Measurements from ENCODE around the gene LYPD6B.

LYPD6B gene

GRCh38 chr2:149041482-149041881 lies 3.0 kb downstream of the LYPD6B start:
- no peak for DNase-seq (ENCODE audit: low read depth)

GRCh38 chr2:149042881-149043280 lies 4.4 kb downstream of the LYPD6B start:
- DNase-seq (ENCODE audit: low read depth) = no peak

- no peak for DNase-seq (ENCODE audit: low read depth)
Measured at GRCh38 chr2:149044500-149044899, 6.0 kb downstream of the LYPD6B start.

DNA sequence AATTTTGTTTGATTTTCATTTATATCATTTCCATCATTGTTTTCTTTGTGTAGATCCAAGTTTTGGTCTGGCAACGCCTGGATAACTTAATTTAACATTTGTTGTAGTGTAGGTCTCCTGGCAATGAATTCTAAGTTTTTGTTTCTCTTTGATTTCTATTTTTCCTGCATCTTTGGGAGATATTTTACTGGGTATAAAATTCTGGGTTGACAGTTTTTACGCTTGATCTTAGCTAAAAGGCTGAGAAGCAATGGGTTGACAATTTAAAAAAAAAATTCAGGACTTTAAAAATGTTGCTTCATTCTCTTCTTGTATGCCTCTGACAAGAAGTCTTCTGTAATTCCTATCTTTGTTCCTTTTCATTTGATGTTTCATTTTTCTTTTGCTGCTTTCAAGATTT lies 8.6 kb downstream of the LYPD6B start:
- no peak for DNase-seq (ENCODE audit: low read depth)

DNA sequence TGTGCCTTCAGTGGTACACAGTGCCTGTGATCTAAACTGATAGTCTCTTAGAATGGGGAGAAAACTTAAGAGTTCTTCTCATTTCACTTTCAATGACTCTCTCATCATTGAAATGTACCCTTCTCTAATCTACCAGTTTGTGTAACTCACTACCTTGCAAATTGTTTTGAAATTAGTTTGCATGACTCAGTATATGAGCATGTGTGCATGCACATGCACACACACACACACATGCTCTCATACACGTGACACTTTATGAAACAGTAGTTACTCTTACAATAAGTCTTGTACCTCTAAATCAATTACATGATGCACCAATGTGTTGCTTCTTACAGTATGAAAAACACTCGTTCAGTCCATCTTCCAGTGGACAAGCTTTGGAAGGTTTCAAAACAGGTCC lies 10.6 kb downstream of the LYPD6B start:
- no peak for DNase-seq (ENCODE audit: low read depth)

GRCh38 chr2:149050188-149050587 lies 11.7 kb downstream of the LYPD6B start:
- no peak for DNase-seq (ENCODE audit: low read depth)

GRCh38 chr2:149055751-149056150 lies 17.3 kb downstream of the LYPD6B start:
- no peak for DNase-seq (ENCODE audit: low read depth)

- no peak for DNase-seq (ENCODE audit: low read depth)
Measured at GRCh38 chr2:149056541-149057255, 18.2 kb downstream of the LYPD6B start.

DNA sequence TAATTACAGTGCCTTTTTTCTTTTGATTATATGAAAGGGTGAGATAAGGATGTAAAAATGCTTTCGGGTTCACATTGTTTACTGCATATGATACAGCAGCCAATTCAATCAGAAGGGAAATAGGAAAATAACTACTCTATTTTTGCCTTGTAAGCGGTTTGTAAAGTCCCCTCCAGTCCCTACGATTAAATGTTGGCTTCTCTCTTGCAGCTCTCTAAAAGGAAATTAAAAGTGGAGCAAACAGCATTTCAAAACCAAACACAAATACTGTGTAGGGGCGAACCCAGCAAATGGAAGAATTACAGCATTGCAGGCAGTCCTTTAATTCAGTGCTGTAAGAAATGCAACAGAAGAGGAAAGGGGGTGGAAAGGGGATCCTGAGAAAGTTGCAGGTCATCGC lies 18.9 kb downstream of the LYPD6B start:
- no peak for DNase-seq (ENCODE audit: low read depth)

DNA sequence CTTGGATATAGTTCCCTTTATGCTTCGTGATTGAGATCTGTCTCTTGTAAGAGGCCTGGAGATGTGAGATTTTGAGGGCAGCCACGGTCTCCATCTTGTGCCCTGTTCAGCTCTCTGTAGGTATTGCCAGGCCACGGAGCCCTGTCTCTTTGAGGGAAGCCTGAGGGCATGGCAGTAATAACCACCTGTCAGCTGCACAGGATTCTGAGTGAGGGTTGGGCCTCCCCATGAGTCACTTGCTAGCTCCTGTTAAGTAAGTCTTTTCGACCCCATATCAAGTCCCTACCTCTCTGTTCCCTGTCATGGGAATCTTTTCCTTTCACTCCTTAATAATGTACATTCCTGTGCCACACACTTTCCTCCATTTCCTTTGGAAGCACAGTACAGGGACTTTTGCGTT lies 20.4 kb downstream of the LYPD6B start:
- no peak for DNase-seq (ENCODE audit: low read depth)

GRCh38 chr2:149059822-149060221 lies 21.3 kb downstream of the LYPD6B start:
- no peak for DNase-seq (ENCODE audit: low read depth)

DNA sequence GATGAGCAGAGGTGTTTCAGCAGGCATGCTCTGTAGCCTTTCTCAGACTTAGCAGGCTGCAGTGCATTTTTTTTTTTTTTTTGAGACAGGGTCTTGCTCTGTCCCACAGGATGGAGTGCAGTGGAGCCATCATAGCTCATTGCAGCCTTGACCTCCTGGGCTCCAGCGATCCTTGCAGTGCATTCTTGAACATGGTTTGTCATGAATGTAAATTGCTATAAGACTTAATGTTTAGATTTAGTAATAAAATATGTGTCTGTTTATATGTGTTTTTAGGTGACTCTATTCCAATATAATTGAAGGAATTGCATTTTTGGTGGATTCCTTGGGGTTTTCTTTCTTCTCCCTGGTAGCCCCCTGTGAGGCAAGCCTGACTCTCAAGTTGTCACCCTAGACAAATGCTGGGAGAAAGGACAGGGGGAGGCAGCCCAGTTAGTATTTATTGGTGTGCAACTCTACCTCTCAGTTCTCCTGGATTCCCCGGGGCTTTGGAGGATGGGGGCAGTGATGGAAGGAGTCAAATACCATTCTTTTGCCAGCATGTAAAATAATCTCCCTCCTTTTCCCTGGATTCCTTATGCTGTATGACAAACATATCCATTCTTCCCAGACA lies 22.7 kb downstream of the LYPD6B start:
- DNase-seq (ENCODE audit: low read depth) = no peak

DNA sequence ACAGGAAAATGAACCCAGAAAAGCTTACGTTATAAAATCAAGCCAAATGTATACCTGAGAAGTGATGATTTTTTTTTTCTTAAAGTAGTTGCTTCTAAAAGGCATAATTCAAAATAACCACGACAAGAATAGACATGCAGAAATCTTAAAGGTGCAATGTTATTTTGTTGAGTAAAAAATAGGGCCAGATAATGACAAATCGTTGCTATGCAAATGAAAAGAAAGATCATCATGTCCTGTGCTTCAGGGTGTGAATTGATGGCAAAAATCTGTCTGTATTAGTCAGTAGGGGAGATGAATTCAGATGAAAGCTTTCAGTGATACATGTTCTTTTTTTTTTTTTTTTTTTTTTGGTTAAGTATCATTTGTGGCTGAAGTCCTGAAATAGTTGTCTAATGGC lies 24.0 kb downstream of the LYPD6B start:
- no peak for DNase-seq (ENCODE audit: low read depth)

DNA sequence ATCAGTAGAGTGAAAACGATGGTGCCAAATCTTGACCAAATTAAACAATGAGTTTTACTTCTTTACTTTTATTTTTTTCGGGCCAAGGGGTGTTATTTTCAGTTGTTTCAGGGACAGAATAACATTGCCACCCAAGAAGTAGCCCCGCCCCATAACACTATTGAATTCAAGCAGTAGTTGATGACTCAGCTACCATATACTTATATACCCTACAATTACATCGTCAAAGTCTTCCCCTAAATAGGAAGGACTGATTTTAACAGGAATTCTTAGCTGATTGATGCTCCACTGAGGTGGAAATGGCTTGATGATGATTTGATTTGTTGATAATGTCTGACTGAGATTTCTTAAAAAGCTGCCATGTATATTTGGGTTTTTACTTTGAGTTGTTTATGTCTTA lies 24.7 kb downstream of the LYPD6B start:
- no peak for DNase-seq (ENCODE audit: low read depth)

DNA sequence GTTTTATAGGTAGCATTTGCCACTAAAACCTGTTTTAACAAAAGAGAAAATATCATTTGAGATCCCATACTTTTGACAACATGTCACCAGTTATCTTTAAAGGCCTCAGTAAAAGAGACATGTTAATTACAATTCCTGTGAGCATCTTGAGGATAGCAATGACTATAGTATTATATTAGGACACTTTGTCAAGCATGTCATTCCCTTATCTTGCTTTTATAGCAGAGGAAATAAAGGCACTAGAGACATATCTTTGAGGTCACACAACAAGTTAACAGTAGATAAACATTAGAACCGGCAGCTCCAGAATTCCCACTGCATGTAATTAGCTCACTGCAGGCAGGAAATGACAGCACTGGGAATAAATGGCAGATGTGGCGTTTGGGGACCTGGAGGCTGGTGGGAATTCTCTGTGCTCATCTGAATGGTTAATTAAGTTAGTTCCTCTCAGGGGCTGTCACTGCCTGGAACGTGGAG lies 25.9 kb downstream of the LYPD6B start:
- DNase-seq (ENCODE audit: low read depth) = no peak

DNA sequence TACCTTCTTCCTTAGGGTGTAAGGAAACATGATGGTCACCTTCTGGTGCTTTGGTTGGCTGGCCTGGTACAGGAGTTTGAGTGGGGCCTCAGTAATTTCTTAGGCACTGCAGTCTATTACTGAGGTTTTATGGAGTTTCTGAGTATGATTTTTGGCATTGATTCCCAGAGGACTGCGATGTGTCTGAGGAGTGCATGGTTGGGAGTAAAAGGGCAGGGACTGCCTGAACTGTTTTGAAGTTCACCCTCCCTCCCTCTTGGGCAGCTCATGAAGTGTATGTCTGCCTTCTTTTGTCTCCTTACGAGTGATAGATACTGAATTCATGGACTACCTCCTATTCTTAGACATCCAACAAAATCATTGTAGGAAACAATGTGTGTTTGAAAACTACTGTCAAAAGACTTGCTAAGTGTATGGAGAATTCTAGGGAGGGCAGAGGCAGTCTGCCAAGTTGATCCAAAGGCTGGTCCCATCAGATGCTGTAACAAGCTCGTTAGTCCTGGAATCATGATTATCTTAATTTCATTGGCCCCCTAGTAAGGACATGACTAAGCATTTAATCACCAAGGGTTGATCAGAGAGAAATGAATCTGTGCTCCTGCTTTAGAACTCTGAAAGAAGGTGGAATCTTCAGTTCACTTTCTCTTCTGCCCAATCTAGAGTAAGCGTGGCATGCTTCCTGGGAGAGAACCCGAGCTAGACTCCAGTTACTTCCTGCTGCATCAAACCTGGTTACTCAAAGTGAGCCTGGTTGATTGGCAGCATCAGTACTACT lies 26.5 kb downstream of the LYPD6B start:
- no peak for DNase-seq (ENCODE audit: low read depth)

DNA sequence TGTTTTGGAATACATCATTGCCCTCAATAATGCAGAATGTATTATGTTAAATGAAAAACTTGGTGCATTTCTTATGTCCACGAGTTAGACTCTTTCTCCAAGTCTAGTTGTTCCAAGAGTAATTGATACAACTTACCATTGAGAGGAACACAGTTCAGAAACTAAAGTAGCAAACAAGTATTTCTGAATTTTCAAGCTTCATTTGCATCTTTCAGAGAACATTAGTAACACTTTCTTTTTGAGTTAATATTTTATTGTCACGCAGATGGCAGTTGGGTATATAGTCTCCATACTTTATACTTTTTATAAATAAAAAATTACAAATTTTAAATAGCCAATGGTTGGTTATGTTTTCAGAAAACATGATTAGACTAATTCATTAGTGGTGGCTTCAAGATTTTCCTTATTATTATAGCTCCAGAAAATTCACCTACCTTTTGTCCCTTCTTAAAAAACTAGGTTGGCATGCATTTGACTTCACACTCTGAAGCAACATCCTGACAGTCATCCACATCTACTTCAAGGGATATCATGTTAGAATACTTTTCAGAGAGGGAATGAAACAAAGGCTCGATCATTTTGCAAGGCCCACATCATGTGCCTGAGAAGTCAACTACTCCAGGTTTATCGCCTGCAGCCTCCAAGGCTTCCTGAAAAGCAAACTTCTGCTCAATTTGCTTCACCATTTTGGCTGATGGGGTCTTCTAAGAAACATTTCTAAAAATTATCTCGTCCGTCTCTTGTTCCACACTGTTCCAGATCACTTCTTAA lies 29.9 kb downstream of the LYPD6B start:
- no peak for DNase-seq (ENCODE audit: low read depth)

DNA sequence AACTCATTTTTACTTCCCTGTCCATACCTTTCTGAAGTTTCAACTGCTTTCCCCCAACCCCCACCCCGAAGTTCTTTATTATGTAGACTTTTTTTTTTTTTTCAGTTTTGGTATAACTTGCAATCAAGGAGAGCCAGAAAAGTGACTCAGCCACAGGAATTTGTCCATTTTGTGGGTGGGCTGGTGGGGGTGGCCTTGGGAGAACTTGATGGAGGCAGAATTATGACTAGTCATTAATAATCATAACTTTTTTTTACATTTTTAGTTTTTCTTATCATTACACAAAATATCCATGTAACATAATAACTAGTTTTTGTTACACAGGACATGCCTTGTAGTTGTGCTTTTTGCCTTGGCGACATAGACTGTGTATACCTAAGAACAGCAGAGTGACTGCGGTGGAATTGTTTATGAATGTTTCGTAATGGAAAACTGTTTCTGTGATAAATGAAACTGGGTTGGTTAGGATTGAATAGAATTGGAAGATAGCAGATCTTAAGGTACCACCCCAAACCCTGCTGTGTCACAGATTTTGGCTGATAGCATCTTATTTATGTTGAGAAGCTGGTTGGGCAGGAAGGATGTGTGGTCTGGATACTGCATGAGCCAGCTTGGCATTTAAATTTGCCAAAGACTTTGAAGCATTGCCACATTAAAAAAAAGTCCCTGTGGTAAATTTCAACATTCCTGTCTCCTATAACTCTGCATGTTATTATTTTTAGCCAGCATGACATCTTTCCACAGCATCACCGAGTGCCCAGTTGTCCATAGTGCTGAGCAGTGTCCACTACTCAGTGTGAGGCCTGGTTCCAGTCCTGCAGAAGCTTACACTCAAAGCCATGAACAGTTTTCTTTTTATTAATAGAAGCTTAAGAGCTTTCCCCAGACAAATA lies 30.7 kb downstream of the LYPD6B start:
- no peak for DNase-seq (ENCODE audit: low read depth)

GRCh38 chr2:149070681-149071320 lies 32.3 kb downstream of the LYPD6B start:
- DNase-seq (ENCODE audit: low read depth) = no peak

- no peak for DNase-seq (ENCODE audit: low read depth)
Measured at GRCh38 chr2:149075105-149075504, 36.6 kb downstream of the LYPD6B start.

DNA sequence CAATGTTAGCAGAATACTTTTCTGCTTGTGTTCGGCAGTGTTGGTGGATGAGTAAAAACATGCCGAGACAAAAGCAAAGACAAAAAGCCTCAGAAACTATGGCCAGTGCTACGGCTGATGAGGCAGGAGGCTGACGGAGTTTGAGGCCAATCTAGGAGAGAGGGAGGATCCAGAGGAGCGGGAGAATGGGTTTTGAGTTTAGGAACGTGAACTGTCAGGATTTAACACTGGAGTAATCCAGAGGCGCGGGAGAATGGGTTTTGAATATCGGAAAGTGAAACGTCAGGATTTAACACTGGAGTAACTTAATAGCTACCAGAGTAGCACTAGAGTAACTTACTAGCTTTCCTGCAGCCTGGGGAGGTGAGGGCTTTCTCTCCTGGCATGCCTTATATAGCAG lies 37.4 kb downstream of the LYPD6B start:
- no peak for DNase-seq (ENCODE audit: low read depth)
